NCI-H2029 treated with DMSO at 0.1 percent for 48 hours (cell line): ENCODE results near the gene PNN.
"Not testable (repeated sequence)": the region's sequence is repeated elsewhere in the genome, so short reads cannot be mapped to it uniquely, and the experiment has no call there.

Source experiments
- DNase-seq: peaks from one replicate; lab custom pipeline; 2025; lab: John Stamatoyannopoulos, UW

PNN gene

GRCh38 chr14:39229601-39230110 lies 54.6 kb downstream of the PNN start:
- DNase-seq = no peak

GRCh38 chr14:39230416-39231035 lies 55.5 kb downstream of the PNN start:
- DNase-seq = no peak

GRCh38 chr14:39231751-39232553 lies 56.9 kb downstream of the PNN start:
- not testable (repeated sequence) for DNase-seq
